GM12875 (cell line): ENCODE data around the gene SCG3.

Experiments used
- H3K4me3 ChIP-seq: one replicate; pipeline ENCODE4 v1.5.1; 2011; ENCODE audit warnings: low read depth, low read length, control low read depth
- TF ChIP-seq, protein P1 (sequence below): IDR thresholded peaks from 2 replicates; pipeline ENCODE4 v1.5.1; 2011; ENCODE audit warnings: low read depth, mild to moderate bottlenecking, control low read depth, inconsistent platforms, low read length, moderate library complexity, borderline replicate concordance; ENCODE audit not compliant: insufficient read depth

SCG3 gene

DNA sequence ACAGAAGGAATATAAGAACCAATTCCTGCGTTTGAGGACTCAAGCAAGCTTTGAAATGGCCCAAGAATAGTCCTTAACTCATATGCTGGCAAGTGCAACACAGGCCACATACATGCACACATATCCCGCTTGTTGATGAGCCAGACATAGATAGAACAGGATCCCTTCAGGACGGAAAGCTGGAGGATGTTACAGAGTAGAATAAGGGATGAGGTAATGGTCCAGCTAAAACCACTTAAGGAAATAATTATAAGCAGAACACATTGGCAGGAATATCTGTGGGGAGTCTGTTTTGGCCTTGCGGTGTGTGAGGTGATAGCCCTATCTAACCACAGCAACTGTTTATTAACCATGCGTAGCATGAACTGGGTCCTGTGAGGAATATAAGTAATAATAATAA, 25.0 kb downstream of the SCG3 start:
- TF ChIP-seq, protein P1, sequence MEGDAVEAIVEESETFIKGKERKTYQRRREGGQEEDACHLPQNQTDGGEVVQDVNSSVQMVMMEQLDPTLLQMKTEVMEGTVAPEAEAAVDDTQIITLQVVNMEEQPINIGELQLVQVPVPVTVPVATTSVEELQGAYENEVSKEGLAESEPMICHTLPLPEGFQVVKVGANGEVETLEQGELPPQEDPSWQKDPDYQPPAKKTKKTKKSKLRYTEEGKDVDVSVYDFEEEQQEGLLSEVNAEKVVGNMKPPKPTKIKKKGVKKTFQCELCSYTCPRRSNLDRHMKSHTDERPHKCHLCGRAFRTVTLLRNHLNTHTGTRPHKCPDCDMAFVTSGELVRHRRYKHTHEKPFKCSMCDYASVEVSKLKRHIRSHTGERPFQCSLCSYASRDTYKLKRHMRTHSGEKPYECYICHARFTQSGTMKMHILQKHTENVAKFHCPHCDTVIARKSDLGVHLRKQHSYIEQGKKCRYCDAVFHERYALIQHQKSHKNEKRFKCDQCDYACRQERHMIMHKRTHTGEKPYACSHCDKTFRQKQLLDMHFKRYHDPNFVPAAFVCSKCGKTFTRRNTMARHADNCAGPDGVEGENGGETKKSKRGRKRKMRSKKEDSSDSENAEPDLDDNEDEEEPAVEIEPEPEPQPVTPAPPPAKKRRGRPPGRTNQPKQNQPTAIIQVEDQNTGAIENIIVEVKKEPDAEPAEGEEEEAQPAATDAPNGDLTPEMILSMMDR, result no peak
- no peak overlapping the region for H3K4me3 ChIP-seq

- H3K4me3 ChIP-seq, result no peak overlapping the region
- TF ChIP-seq, protein P1, result no peak
Observed at GRCh38 chr15:51706926-51707608, 25.8 kb downstream of the SCG3 start.

DNA sequence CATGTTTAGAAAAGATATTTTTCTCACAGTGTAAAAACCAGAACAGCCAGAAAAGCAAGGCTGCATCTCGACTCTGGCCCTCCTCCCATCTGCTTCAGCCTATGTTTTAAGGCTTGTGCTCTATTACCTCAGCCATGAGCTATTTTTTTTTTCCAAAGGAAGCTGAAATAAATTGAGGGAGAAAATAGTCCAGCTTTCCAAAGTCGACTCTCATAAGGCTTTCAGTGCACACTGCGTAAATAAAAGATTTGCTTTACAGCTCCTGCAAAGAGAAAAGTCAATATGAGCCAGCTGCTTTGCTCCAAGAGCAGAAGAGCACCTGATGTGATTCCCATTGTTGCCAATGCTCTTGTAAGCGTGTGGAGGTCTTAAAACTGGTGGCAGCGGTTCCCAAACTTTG, 26.7 kb downstream of the SCG3 start:
- no peak overlapping the region for H3K4me3 ChIP-seq
- TF ChIP-seq, protein P1, result no peak

- no peak overlapping the region for H3K4me3 ChIP-seq
- TF ChIP-seq, protein P1, result no peak
Observed at GRCh38 chr15:51709031-51709430, 27.7 kb downstream of the SCG3 start.

GRCh38 chr15:51714162-51714561, 32.9 kb downstream of the SCG3 start:
- H3K4me3 ChIP-seq, result no peak overlapping the region
- TF ChIP-seq, protein P1, result no peak

DNA sequence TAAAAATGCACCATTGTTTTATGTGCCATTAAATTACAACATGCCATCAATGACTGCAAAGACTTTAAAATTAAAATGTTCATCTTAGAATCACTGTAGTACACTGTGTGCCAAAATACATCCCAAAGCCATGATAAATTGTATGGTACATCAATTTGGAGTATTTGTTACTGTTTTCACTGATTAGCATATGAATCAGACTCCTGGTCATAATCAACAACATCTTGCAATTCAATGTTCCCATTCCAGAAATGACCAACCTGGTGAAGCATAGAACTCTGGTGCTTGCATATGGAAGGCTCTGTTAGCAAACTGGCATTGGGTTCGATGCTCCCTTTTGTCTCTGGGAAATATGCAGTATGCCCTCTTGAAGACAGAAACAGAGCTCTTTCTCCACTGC, 33.6 kb downstream of the SCG3 start:
- no peak overlapping the region for H3K4me3 ChIP-seq
- TF ChIP-seq, protein P1, result no peak

DNA sequence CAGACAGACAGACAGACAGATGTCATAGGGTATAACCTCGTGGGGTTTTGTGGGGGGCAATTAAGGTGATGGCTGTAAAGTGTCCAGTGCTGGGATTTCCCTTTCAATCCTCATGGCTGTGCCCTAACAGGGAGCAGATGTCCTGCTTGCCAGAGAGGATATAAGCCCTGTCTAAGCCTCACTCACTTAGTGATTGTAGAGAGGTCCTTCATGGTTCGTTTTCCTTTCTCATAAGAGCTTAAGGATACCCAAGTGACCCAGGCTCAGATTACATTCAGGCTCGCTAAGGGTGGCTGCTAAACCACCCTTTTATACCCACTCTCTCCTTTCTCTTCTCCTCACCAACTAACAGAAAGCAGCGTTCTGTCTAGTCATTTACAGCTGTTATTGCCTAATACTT, 36.9 kb downstream of the SCG3 start:
- TF ChIP-seq, protein P1, result no peak
- H3K4me3 ChIP-seq, result no peak overlapping the region
